Measurements from ENCODE around the gene RTF2.

DNA sequence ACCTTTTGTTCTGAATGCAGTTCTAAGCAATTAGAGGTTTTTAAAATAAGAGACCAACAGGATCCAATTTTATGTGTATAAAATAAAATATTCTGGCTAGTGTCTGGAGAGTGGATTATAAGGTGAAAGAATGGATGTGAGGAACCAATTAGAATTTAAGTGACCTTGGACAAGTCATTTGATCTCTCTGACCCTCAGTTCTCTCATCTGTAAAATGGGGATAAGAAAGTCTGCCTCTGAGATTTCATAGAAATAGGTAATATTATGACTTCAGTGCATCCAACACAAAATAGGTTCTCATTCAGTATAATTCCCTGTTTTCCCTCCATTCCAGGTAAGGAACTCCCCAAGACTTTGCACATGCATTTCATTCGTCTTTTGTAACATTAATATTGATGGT is 37.5 kb upstream of the RTF2 start:
- TF ChIP-seq, protein P1, sequence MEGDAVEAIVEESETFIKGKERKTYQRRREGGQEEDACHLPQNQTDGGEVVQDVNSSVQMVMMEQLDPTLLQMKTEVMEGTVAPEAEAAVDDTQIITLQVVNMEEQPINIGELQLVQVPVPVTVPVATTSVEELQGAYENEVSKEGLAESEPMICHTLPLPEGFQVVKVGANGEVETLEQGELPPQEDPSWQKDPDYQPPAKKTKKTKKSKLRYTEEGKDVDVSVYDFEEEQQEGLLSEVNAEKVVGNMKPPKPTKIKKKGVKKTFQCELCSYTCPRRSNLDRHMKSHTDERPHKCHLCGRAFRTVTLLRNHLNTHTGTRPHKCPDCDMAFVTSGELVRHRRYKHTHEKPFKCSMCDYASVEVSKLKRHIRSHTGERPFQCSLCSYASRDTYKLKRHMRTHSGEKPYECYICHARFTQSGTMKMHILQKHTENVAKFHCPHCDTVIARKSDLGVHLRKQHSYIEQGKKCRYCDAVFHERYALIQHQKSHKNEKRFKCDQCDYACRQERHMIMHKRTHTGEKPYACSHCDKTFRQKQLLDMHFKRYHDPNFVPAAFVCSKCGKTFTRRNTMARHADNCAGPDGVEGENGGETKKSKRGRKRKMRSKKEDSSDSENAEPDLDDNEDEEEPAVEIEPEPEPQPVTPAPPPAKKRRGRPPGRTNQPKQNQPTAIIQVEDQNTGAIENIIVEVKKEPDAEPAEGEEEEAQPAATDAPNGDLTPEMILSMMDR (conservative IDR thresholded peaks at IDR 0.05): no peak
- no peak for TF ChIP-seq ZFX (IDR thresholded peaks at IDR 0.05)

All from C4-2B (cell line).